SU-DHL-6 (cell line): ENCODE measurements around the gene CPNE4.

Experiments used
- CTCF ChIP-seq: fragments of 200-600 bp; sonication (generic); IDR thresholded peaks from one replicate; pipeline ENCODE4 v1.5.1; 2017; ENCODE audit warnings: antibody characterized with exemption, mild to moderate bottlenecking, low read length, moderate library complexity; ENCODE audit not compliant: insufficient read depth, poor library complexity, severe bottlenecking
- EZH2phosphoT487 ChIP-seq: fragments of 200-600 bp; sonication (generic), shearing (Covaris generic); conservative IDR thresholded peaks from 2 replicates; pipeline ENCODE4 v1.6.1; 2018; ENCODE audit warnings: mild to moderate bottlenecking, antibody characterized with exemption, low read length, moderate library complexity, mixed read lengths

GRCh38 chr3:131690800-131691199 is 344.0 kb downstream of the CPNE4 start:
- TF ChIP-seq CTCF (no peak), EZH2phosphoT487 (no peak)
